ENCODE measurements around the gene GRIK2. TPM values are rescaled to one million over a fixed set of nuclear protein-coding genes. Genes with fewer than 3 reads are reported as not detected.

GRIK2 gene
- total RNA-seq, 1 donor from 2014 or later, result 2.8 TPM

GRCh38 chr6:102051720-102052119, 658.2 kb downstream of the GRIK2 start:
- H3K4me1 Mint-ChIP-seq (ENCODE audit: unreplicated experiment), result no peaks in the 10 kb centered on the region
- no peak for TF ChIP-seq CTCF (IDR thresholded peaks at IDR 0.05; ENCODE audit: unreplicated experiment)
- DNase-seq (ENCODE audit: low spot score), result no peak

GRCh38 chr6:102064142-102064541, 670.6 kb downstream of the GRIK2 start:
- Mint-ChIP-seq H3K27ac (ENCODE audit: unreplicated experiment) (no peak overlapping the region), H3K36me3 (ENCODE audit: low read depth, unreplicated experiment) (no peaks in the 10 kb centered on the region), H3K27me3 (ENCODE audit: unreplicated experiment) (no peaks in the 10 kb centered on the region), H3K4me3 (ENCODE audit: unreplicated experiment) (no peak overlapping the region), H3K9me3 (ENCODE audit: unreplicated experiment) (no peaks in the 10 kb centered on the region), H3K4me1 (ENCODE audit: unreplicated experiment) (no peaks in the 10 kb centered on the region)
- no peak for TF ChIP-seq CTCF (IDR thresholded peaks at IDR 0.05; ENCODE audit: unreplicated experiment)
- no peak for DNase-seq (ENCODE audit: low spot score)

More at GRCh38 chr6:102051720-102052119, 658.2 kb downstream of the GRIK2 start:
- H3K27ac Mint-ChIP-seq (ENCODE audit: unreplicated experiment), result no peak overlapping the region
- H3K9me3 Mint-ChIP-seq (ENCODE audit: unreplicated experiment), result no peaks in the 10 kb centered on the region
- H3K36me3 Mint-ChIP-seq (ENCODE audit: low read depth, unreplicated experiment), result no peaks in the 10 kb centered on the region
- no peak overlapping the region for H3K4me3 Mint-ChIP-seq (ENCODE audit: unreplicated experiment)
- H3K27me3 Mint-ChIP-seq (ENCODE audit: unreplicated experiment), result no peaks in the 10 kb centered on the region

- no peaks in the 10 kb centered on the region for H3K9me3 Mint-ChIP-seq (ENCODE audit: unreplicated experiment)
- H3K36me3 Mint-ChIP-seq (ENCODE audit: low read depth, unreplicated experiment), result no peaks in the 10 kb centered on the region
- TF ChIP-seq CTCF (IDR thresholded peaks at IDR 0.05; ENCODE audit: unreplicated experiment), result no peak
- H3K27me3 Mint-ChIP-seq (ENCODE audit: unreplicated experiment), result no peaks in the 10 kb centered on the region
- H3K27ac Mint-ChIP-seq (ENCODE audit: unreplicated experiment), result no peak overlapping the region
- H3K4me1 Mint-ChIP-seq (ENCODE audit: unreplicated experiment), result no peaks in the 10 kb centered on the region
- no peak for DNase-seq (ENCODE audit: low spot score)
- H3K4me3 Mint-ChIP-seq (ENCODE audit: unreplicated experiment), result no peak overlapping the region
These were observed 672.8 kb downstream of the GRIK2 start for GRCh38 chr6:102066301-102066700.

GRCh38 chr6:102068349-102068929, 674.9 kb downstream of the GRIK2 start:
- no peaks in the 10 kb centered on the region for H3K36me3 Mint-ChIP-seq (ENCODE audit: low read depth, unreplicated experiment)
- no peak for DNase-seq (ENCODE audit: low spot score)
- no peaks in the 10 kb centered on the region for H3K4me1 Mint-ChIP-seq (ENCODE audit: unreplicated experiment)
- no peaks in the 10 kb centered on the region for H3K27me3 Mint-ChIP-seq (ENCODE audit: unreplicated experiment)
- no peak overlapping the region for H3K4me3 Mint-ChIP-seq (ENCODE audit: unreplicated experiment)
- no peak for TF ChIP-seq CTCF (IDR thresholded peaks at IDR 0.05; ENCODE audit: unreplicated experiment)
- no peak overlapping the region for H3K27ac Mint-ChIP-seq (ENCODE audit: unreplicated experiment)
- H3K9me3 Mint-ChIP-seq (ENCODE audit: unreplicated experiment), result no peaks in the 10 kb centered on the region

GRCh38 chr6:102075539-102075938, 682.0 kb downstream of the GRIK2 start:
- no peak overlapping the region for H3K4me3 Mint-ChIP-seq (ENCODE audit: unreplicated experiment)
- no peaks in the 10 kb centered on the region for H3K9me3 Mint-ChIP-seq (ENCODE audit: unreplicated experiment)
- no peak overlapping the region for H3K27ac Mint-ChIP-seq (ENCODE audit: unreplicated experiment)
- H3K4me1 Mint-ChIP-seq (ENCODE audit: unreplicated experiment), result peaks cover 2% of the 10 kb centered on the region
- no peaks in the 10 kb centered on the region for H3K27me3 Mint-ChIP-seq (ENCODE audit: unreplicated experiment)
- TF ChIP-seq CTCF (IDR thresholded peaks at IDR 0.05; ENCODE audit: unreplicated experiment), result no peak
- DNase-seq (ENCODE audit: low spot score), result no peak
- H3K36me3 Mint-ChIP-seq (ENCODE audit: low read depth, unreplicated experiment), result no peaks in the 10 kb centered on the region

All from endothelial cell (in vitro differentiated cells).